GM12878 (cell line): ENCODE data around the gene TGFB2.

Experiments
- CREB1 ChIP-seq: IDR thresholded peaks from 2 replicates; pipeline ENCODE4 v1.6.1; 2012; ENCODE audit warnings: low read depth, mild to moderate bottlenecking, inconsistent platforms
- CTCF ChIP-seq, 3 experiments: IDR thresholded peaks in 2 of 3; conservative IDR thresholded peaks in 1 of 3; 2 replicates each; pipeline ENCODE4 v1.5.1; 2011; ENCODE audit warnings: low read depth in 3 of 3, low read length in 3 of 3, mild to moderate bottlenecking in 3 of 3, control low read depth in 2 of 3, moderate library complexity in 2 of 3, inconsistent platforms in 1 of 3, mixed read lengths in 1 of 3; ENCODE audit not compliant: control insufficient read depth in 2 of 3, insufficient read depth in 1 of 3; ENCODE audit errors: extremely low read depth in 1 of 3
- LARP7 ChIP-seq: fragments of 450-650 bp; IDR thresholded peaks from 2 replicates; pipeline ENCODE4 v1.6.1; 2017; ENCODE audit warnings: mild to moderate bottlenecking
- PKNOX1 ChIP-seq: fragments of 450-650 bp; IDR thresholded peaks from 2 replicates; pipeline ENCODE4 v1.6.1; 2016; ENCODE audit warnings: mild to moderate bottlenecking
- POLR2AphosphoS5 ChIP-seq: IDR thresholded peaks from 2 replicates; pipeline ENCODE4 v1.6.1; 2011; ENCODE audit warnings: mild to moderate bottlenecking, low read length, inconsistent platforms
- RELB ChIP-seq: fragments of 450-650 bp; IDR thresholded peaks from 2 replicates; pipeline ENCODE4 v1.6.1; 2017; ENCODE audit warnings: low read depth, mild to moderate bottlenecking, moderate library complexity

GRCh38 chr1:218357211-218357892 lies 12.2 kb downstream of the TGFB2 start:
- no peak for TF ChIP-seq CTCF (IDR thresholded peaks at IDR 0.05 in 2 of 3, conservative IDR thresholded peaks at IDR 0.05 in 1 of 3; ENCODE audit: control insufficient read depth in 2 of 3, extremely low read depth in 1 of 3, insufficient read depth in 1 of 3, low read depth in 3 of 3, low read length in 3 of 3)
- no peak for TF ChIP-seq CREB1
- no peak for TF ChIP-seq PKNOX1
- no peak for TF ChIP-seq POLR2AphosphoS5
- no peak for TF ChIP-seq LARP7
- TF ChIP-seq RELB = no peak
